GM12891 (cell line): ENCODE results near the gene CDK18.

ENCODE experiments used
- PAX5 ChIP-seq: IDR thresholded peaks from 2 replicates; pipeline ENCODE4 v1.6.1; 2011; ENCODE audit warnings: low read length, moderate library complexity, mild to moderate bottlenecking; ENCODE audit not compliant: insufficient read depth, severe bottlenecking
- POLR2A ChIP-seq: IDR thresholded peaks from 2 replicates; pipeline ENCODE4 v1.6.1; 2011; ENCODE audit warnings: low read depth, low read length, control low read depth
- POLR2AphosphoS5 ChIP-seq: IDR thresholded peaks from 2 replicates; pipeline ENCODE4 v1.6.1; 2011; ENCODE audit warnings: low read depth, low read length, control low read depth
- POU2F2 ChIP-seq: IDR thresholded peaks from 2 replicates; pipeline ENCODE4 v1.6.1; 2011; ENCODE audit warnings: low read depth, mild to moderate bottlenecking, control low read depth, low read length, moderate library complexity
- SPI1 ChIP-seq: IDR thresholded peaks from 2 replicates; pipeline ENCODE4 v1.6.1; 2011; ENCODE audit warnings: low read depth, low read length, control low read depth
- TAF1 ChIP-seq: IDR thresholded peaks from 2 replicates; pipeline ENCODE4 v1.6.1; 2011; ENCODE audit warnings: low read depth, low read length, control low read depth

GRCh38 chr1:205580923-205581180, 76.4 kb downstream of the CDK18 start:
- no peak for TF ChIP-seq POLR2A
- TF ChIP-seq POLR2AphosphoS5 = no peak
- no peak for TF ChIP-seq TAF1
- no peak for TF ChIP-seq POU2F2
- no peak for TF ChIP-seq SPI1
- TF ChIP-seq PAX5 = no peak
